GM12878 (cell line): Measurements from ENCODE around the gene REXO2.

Source experiments
- BACH1 ChIP-seq: fragments of 450-650 bp; IDR thresholded peaks from 2 replicates; pipeline ENCODE4 v1.6.1; 2017; ENCODE audit warnings: mild to moderate bottlenecking, borderline replicate concordance
- BHLHE40 ChIP-seq, 2 experiments: fragments of 450-650 bp in 1 of 2; IDR thresholded peaks; 2 replicates each; pipeline ENCODE4 v1.6.1; 2011 to 2017; ENCODE audit warnings: low read depth in 2 of 2, borderline replicate concordance in 1 of 2, improper control_type of control experiment in 1 of 2, low read length in 1 of 2, mild to moderate bottlenecking in 1 of 2
- EP300 ChIP-seq, 2 experiments: fragments of 150-350 bp in 1 of 2; IDR thresholded peaks; 2 replicates each; pipeline ENCODE4 v1.6.1; 2011 to 2012; ENCODE audit warnings: low read depth in 2 of 2, low read length in 2 of 2, borderline replicate concordance in 1 of 2, improper control_type of control experiment in 1 of 2, inconsistent platforms in 1 of 2; ENCODE audit not compliant: control insufficient read depth in 1 of 2
- EZH2 ChIP-seq: IDR thresholded peaks from 2 replicates; pipeline ENCODE4 v1.6.1; 2012; ENCODE audit warnings: low read depth, mild to moderate bottlenecking, control low read depth, inconsistent platforms, low read length, borderline replicate concordance; ENCODE audit not compliant: control insufficient read depth
- GABPA ChIP-seq: IDR thresholded peaks from 2 replicates; pipeline ENCODE4 v1.6.1; 2014; ENCODE audit warnings: antibody characterized with exemption, low read depth, mild to moderate bottlenecking, inconsistent platforms
- POLR2A ChIP-seq: IDR thresholded peaks from 2 replicates; pipeline ENCODE4 v1.6.1; 2011; ENCODE audit warnings: low read depth, mild to moderate bottlenecking, low read length
- POLR2AphosphoS5 ChIP-seq: IDR thresholded peaks from 2 replicates; pipeline ENCODE4 v1.6.1; 2011; ENCODE audit warnings: mild to moderate bottlenecking, low read length, inconsistent platforms
- TF ChIP-seq, protein P1 (sequence below), 3 experiments: IDR thresholded peaks in 2 of 3; conservative IDR thresholded peaks in 1 of 3; 2 replicates each; pipeline ENCODE4 v1.5.1; 2011; ENCODE audit warnings: low read depth in 3 of 3, low read length in 3 of 3, mild to moderate bottlenecking in 3 of 3, control low read depth in 2 of 3, moderate library complexity in 2 of 3, inconsistent platforms in 1 of 3, mixed read lengths in 1 of 3; ENCODE audit not compliant: control insufficient read depth in 2 of 3, insufficient read depth in 1 of 3; ENCODE audit errors: extremely low read depth in 1 of 3
- TF ChIP-seq, protein P2 (sequence below): fragments of 150-350 bp; IDR thresholded peaks from 2 replicates; pipeline ENCODE4 v1.6.1; 2016; ENCODE audit warnings: low read depth, low read length
- TF ChIP-seq, protein P3 (sequence below): IDR thresholded peaks from 2 replicates; pipeline ENCODE4 v1.6.1; 2011; ENCODE audit warnings: low read depth, low read length, improper control_type of control experiment, borderline replicate concordance

DNA sequence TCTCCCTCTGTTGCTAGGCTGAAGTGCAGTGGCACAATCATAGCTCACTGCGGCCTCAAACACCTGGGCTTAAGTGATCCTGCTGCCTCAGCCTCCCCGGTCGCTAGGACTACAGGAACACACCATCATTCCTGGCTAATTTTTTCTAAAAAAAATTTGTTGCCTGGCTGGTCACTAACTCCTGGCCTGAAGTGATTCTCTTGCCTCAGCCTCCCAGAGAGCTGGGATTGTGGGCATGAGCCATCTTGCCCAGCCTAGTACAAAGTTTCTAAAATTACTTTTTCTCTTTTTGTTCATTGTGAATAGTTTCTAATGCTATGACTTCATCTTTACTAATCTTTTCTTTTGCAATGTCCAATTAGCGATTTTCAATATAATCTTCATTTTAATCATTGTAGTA lies 26.3 kb upstream of the REXO2 start:
- no peak for TF ChIP-seq BHLHE40 (IDR thresholded peaks at IDR 0.05; ENCODE audit: borderline replicate concordance in 1 of 2, low read depth in 2 of 2, low read length in 1 of 2)
- no peak for TF ChIP-seq GABPA
- TF ChIP-seq, protein P1, sequence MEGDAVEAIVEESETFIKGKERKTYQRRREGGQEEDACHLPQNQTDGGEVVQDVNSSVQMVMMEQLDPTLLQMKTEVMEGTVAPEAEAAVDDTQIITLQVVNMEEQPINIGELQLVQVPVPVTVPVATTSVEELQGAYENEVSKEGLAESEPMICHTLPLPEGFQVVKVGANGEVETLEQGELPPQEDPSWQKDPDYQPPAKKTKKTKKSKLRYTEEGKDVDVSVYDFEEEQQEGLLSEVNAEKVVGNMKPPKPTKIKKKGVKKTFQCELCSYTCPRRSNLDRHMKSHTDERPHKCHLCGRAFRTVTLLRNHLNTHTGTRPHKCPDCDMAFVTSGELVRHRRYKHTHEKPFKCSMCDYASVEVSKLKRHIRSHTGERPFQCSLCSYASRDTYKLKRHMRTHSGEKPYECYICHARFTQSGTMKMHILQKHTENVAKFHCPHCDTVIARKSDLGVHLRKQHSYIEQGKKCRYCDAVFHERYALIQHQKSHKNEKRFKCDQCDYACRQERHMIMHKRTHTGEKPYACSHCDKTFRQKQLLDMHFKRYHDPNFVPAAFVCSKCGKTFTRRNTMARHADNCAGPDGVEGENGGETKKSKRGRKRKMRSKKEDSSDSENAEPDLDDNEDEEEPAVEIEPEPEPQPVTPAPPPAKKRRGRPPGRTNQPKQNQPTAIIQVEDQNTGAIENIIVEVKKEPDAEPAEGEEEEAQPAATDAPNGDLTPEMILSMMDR (IDR thresholded peaks at IDR 0.05 in 2 of 3, conservative IDR thresholded peaks at IDR 0.05 in 1 of 3; ENCODE audit: control insufficient read depth in 2 of 3, extremely low read depth in 1 of 3, insufficient read depth in 1 of 3, low read depth in 3 of 3, low read length in 3 of 3) = no peak
- no peak for TF ChIP-seq POLR2A
- TF ChIP-seq POLR2AphosphoS5 = no peak
- TF ChIP-seq, protein P2, sequence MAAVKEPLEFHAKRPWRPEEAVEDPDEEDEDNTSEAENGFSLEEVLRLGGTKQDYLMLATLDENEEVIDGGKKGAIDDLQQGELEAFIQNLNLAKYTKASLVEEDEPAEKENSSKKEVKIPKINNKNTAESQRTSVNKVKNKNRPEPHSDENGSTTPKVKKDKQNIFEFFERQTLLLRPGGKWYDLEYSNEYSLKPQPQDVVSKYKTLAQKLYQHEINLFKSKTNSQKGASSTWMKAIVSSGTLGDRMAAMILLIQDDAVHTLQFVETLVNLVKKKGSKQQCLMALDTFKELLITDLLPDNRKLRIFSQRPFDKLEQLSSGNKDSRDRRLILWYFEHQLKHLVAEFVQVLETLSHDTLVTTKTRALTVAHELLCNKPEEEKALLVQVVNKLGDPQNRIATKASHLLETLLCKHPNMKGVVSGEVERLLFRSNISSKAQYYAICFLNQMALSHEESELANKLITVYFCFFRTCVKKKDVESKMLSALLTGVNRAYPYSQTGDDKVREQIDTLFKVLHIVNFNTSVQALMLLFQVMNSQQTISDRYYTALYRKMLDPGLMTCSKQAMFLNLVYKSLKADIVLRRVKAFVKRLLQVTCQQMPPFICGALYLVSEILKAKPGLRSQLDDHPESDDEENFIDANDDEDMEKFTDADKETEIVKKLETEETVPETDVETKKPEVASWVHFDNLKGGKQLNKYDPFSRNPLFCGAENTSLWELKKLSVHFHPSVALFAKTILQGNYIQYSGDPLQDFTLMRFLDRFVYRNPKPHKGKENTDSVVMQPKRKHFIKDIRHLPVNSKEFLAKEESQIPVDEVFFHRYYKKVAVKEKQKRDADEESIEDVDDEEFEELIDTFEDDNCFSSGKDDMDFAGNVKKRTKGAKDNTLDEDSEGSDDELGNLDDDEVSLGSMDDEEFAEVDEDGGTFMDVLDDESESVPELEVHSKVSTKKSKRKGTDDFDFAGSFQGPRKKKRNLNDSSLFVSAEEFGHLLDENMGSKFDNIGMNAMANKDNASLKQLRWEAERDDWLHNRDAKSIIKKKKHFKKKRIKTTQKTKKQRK = no peak
- no peak for TF ChIP-seq BACH1
- no peak for TF ChIP-seq EP300 (IDR thresholded peaks at IDR 0.05; ENCODE audit: borderline replicate concordance in 1 of 2, control insufficient read depth in 1 of 2, low read depth in 2 of 2, low read length in 2 of 2)
- no peak for TF ChIP-seq EZH2
- TF ChIP-seq, protein P3, sequence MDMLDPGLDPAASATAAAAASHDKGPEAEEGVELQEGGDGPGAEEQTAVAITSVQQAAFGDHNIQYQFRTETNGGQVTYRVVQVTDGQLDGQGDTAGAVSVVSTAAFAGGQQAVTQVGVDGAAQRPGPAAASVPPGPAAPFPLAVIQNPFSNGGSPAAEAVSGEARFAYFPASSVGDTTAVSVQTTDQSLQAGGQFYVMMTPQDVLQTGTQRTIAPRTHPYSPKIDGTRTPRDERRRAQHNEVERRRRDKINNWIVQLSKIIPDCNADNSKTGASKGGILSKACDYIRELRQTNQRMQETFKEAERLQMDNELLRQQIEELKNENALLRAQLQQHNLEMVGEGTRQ = no peak
